Activated CD8-positive, alpha-beta T cell treated with anti-CD3 and anti-CD28 coated beads, Interleukin-2, amount 10 ng/mL, durations not matched to agents 7 days and 5 days (primary cell): ENCODE measurements around the gene BTNL8. TPM values are rescaled to one million over a fixed set of nuclear protein-coding genes. Genes with fewer than 3 reads are reported as not detected.

Source experiments
- ATAC-seq: fragments of 150-1000 bp; cut with Tn5 transposase; one replicate; pipeline ENCODE4 v1.10.0; 2021; ENCODE audit warnings: moderate library complexity
- CTCF ChIA-PET: fragments of 350-600 bp; sonication (Branson Sonifier 250); formaldehyde crosslinking; loops from one replicate; lab custom pipeline; 2021; ENCODE audit warnings: antibody characterized with exemption; lab: Charles Lee
- POLR2A ChIA-PET: fragments of 350-600 bp; sonication (Branson Sonifier 250); formaldehyde crosslinking; loops from one replicate; lab custom pipeline; 2021; ENCODE audit warnings: antibody characterized with exemption; lab: Charles Lee
- DNase-seq: peaks from one replicate; pipeline ENCODE4 v3.0.0-alpha.2; 2020
- H3K27ac Mint-ChIP-seq: one replicate; pipeline ENCODE4 v1.8.0; 2021; ENCODE audit warnings: mild to moderate bottlenecking, mixed read lengths
- H3K27me3 Mint-ChIP-seq: one replicate; pipeline ENCODE4 v1.8.0; 2021; ENCODE audit warnings: low read depth, mixed read lengths
- H3K36me3 Mint-ChIP-seq: one replicate; pipeline ENCODE4 v1.8.0; 2021; ENCODE audit warnings: low read depth, mixed read lengths
- H3K4me1 Mint-ChIP-seq: one replicate; pipeline ENCODE4 v1.8.0; 2021; ENCODE audit warnings: low read depth, mixed read lengths
- H3K4me3 Mint-ChIP-seq: one replicate; pipeline ENCODE4 v1.8.0; 2021; ENCODE audit warnings: mild to moderate bottlenecking, mixed read lengths
- H3K9me3 Mint-ChIP-seq: one replicate; pipeline ENCODE4 v1.8.0; 2022; ENCODE audit warnings: mixed read lengths; ENCODE audit not compliant: insufficient read depth
- total RNA-seq, 2 experiments: library from RNA; stranded (reverse); gene quantifications; one replicate each; pipeline ENCODE4 v1.2.3, GENCODE V29; 2021

Gene BTNL8
- total RNA-seq, 2 experiments from 2014 or later: not detected

GRCh38 chr5:180918380-180918779 lies 19.4 kb downstream of the BTNL8 start:
- ATAC-seq (no peak), DNase-seq (no peak)
- ChIA-PET CTCF (no interaction called here), POLR2A (no interaction called here)
- no peaks in the 10 kb centered on the region for H3K4me1 Mint-ChIP-seq
- no peaks in the 10 kb centered on the region for H3K36me3 Mint-ChIP-seq
- no peak overlapping the region for H3K4me3 Mint-ChIP-seq
- H3K27ac Mint-ChIP-seq: no peak overlapping the region
- H3K27me3 Mint-ChIP-seq: peaks cover 14% of the 10 kb centered on the region
- peaks cover 7% of the 10 kb centered on the region for H3K9me3 Mint-ChIP-seq

- H3K27me3 Mint-ChIP-seq: peaks cover 15% of the 10 kb centered on the region
- H3K4me1 Mint-ChIP-seq: no peaks in the 10 kb centered on the region
- peaks cover 17% of the 10 kb centered on the region for H3K9me3 Mint-ChIP-seq
- ChIA-PET CTCF (no interaction called here), POLR2A (no interaction called here)
- no peak for DNase-seq
- no peak overlapping the region for H3K27ac Mint-ChIP-seq
- no peaks in the 10 kb centered on the region for H3K36me3 Mint-ChIP-seq
- H3K4me3 Mint-ChIP-seq: no peak overlapping the region
- ATAC-seq: no peak
These were observed 21.8 kb downstream of the BTNL8 start for GRCh38 chr5:180920710-180921109.

- ATAC-seq: no peak
These were observed 24.0 kb downstream of the BTNL8 start for GRCh38 chr5:180922932-180923331.

GRCh38 chr5:180932660-180933059 lies 33.7 kb downstream of the BTNL8 start:
- Mint-ChIP-seq H3K27me3 (peaks cover 11% of the 10 kb centered on the region), H3K27ac (no peak overlapping the region), H3K4me3 (no peak overlapping the region), H3K36me3 (no peaks in the 10 kb centered on the region), H3K9me3 (peaks cover 12% of the 10 kb centered on the region), H3K4me1 (no peaks in the 10 kb centered on the region)
- POLR2A ChIA-PET: no interaction called here
- ATAC-seq (no peak), DNase-seq (no peak)
- CTCF ChIA-PET: no interaction called here

More at GRCh38 chr5:180922932-180923331, 24.0 kb downstream of the BTNL8 start:
- Mint-ChIP-seq H3K4me1 (peaks cover 2% of the 10 kb centered on the region), H3K36me3 (no peaks in the 10 kb centered on the region), H3K27me3 (peaks cover 15% of the 10 kb centered on the region), H3K9me3 (peaks cover 17% of the 10 kb centered on the region), H3K27ac (no peak overlapping the region), H3K4me3 (no peak overlapping the region)
- DNase-seq: no peak
- ChIA-PET CTCF (no interaction called here), POLR2A (no interaction called here)

GRCh38 chr5:180935203-180935602 lies 36.2 kb downstream of the BTNL8 start:
- peaks cover 14% of the 10 kb centered on the region for H3K27me3 Mint-ChIP-seq
- ChIA-PET CTCF (no interaction called here), POLR2A (no interaction called here)
- no peak overlapping the region for H3K4me3 Mint-ChIP-seq
- no peak overlapping the region for H3K27ac Mint-ChIP-seq
- H3K36me3 Mint-ChIP-seq: no peaks in the 10 kb centered on the region
- no peak for DNase-seq
- no peaks in the 10 kb centered on the region for H3K4me1 Mint-ChIP-seq
- ATAC-seq: no peak
- peaks cover 16% of the 10 kb centered on the region for H3K9me3 Mint-ChIP-seq

- H3K27me3 Mint-ChIP-seq: peaks cover 21% of the 10 kb centered on the region
These were observed 39.3 kb downstream of the BTNL8 start for GRCh38 chr5:180938294-180938693.

GRCh38 chr5:180950291-180950949 lies 51.5 kb downstream of the BTNL8 start:
- no peaks in the 10 kb centered on the region for H3K9me3 Mint-ChIP-seq
- H3K36me3 Mint-ChIP-seq: no peaks in the 10 kb centered on the region
- no peak overlapping the region for H3K4me3 Mint-ChIP-seq
- H3K27me3 Mint-ChIP-seq: peaks cover 4% of the 10 kb centered on the region
- no peak overlapping the region for H3K27ac Mint-ChIP-seq
- no peak for ATAC-seq
- ChIA-PET POLR2A (no interaction called here), CTCF (no interaction called here)
- H3K4me1 Mint-ChIP-seq: peaks cover 5% of the 10 kb centered on the region
- DNase-seq: no peak

More at GRCh38 chr5:180938294-180938693, 39.3 kb downstream of the BTNL8 start:
- H3K4me1 Mint-ChIP-seq: no peaks in the 10 kb centered on the region
- no peak overlapping the region for H3K27ac Mint-ChIP-seq
- no peak for DNase-seq
- ChIA-PET CTCF (no interaction called here), POLR2A (no interaction called here)
- no peak for ATAC-seq
- no peak overlapping the region for H3K4me3 Mint-ChIP-seq
- peaks cover 13% of the 10 kb centered on the region for H3K9me3 Mint-ChIP-seq
- no peaks in the 10 kb centered on the region for H3K36me3 Mint-ChIP-seq

- peaks cover 13% of the 10 kb centered on the region for H3K4me1 Mint-ChIP-seq
- no peak overlapping the region for H3K27ac Mint-ChIP-seq
- H3K9me3 Mint-ChIP-seq: no peaks in the 10 kb centered on the region
- ChIA-PET POLR2A (no interaction called here), CTCF (no interaction called here)
- ATAC-seq (no peak), DNase-seq (no peak)
- no peak overlapping the region for H3K4me3 Mint-ChIP-seq
- no peaks in the 10 kb centered on the region for H3K36me3 Mint-ChIP-seq
- peaks cover 6% of the 10 kb centered on the region for H3K27me3 Mint-ChIP-seq
These were observed 60.7 kb downstream of the BTNL8 start for GRCh38 chr5:180959661-180960060.

GRCh38 chr5:180960209-180960608 lies 61.2 kb downstream of the BTNL8 start:
- Mint-ChIP-seq H3K27ac (no peak overlapping the region), H3K9me3 (no peaks in the 10 kb centered on the region), H3K4me1 (peaks cover 12% of the 10 kb centered on the region), H3K36me3 (no peaks in the 10 kb centered on the region), H3K27me3 (peaks cover 6% of the 10 kb centered on the region), H3K4me3 (no peak overlapping the region)
- no peak for DNase-seq
- ATAC-seq: no peak
- CTCF ChIA-PET: no interaction called here
- POLR2A ChIA-PET: no interaction called here

GRCh38 chr5:180969406-180969805 lies 70.4 kb downstream of the BTNL8 start:
- H3K4me3 Mint-ChIP-seq: no peak overlapping the region
- H3K4me1 Mint-ChIP-seq: no peaks in the 10 kb centered on the region
- H3K27ac Mint-ChIP-seq: no peak overlapping the region
- ATAC-seq: no peak
- CTCF ChIA-PET: no interaction called here
- H3K36me3 Mint-ChIP-seq: no peaks in the 10 kb centered on the region
- H3K27me3 Mint-ChIP-seq: no peaks in the 10 kb centered on the region
- POLR2A ChIA-PET: no interaction called here
- DNase-seq: no peak
- H3K9me3 Mint-ChIP-seq: no peaks in the 10 kb centered on the region

GRCh38 chr5:180970336-180970735 lies 71.4 kb downstream of the BTNL8 start:
- POLR2A ChIA-PET: no interaction called here
- Mint-ChIP-seq H3K9me3 (no peaks in the 10 kb centered on the region), H3K27me3 (no peaks in the 10 kb centered on the region), H3K4me3 (no peak overlapping the region), H3K27ac (no peak overlapping the region), H3K36me3 (no peaks in the 10 kb centered on the region), H3K4me1 (no peaks in the 10 kb centered on the region)
- CTCF ChIA-PET: no interaction called here
- DNase-seq (no peak), ATAC-seq (no peak)

GRCh38 chr5:180970875-180971274 lies 71.9 kb downstream of the BTNL8 start:
- ATAC-seq: no peak
- no peak overlapping the region for H3K27ac Mint-ChIP-seq
- no peak for DNase-seq
- no peak overlapping the region for H3K4me3 Mint-ChIP-seq
- no peaks in the 10 kb centered on the region for H3K27me3 Mint-ChIP-seq
- CTCF ChIA-PET: no interaction called here
- no peaks in the 10 kb centered on the region for H3K9me3 Mint-ChIP-seq
- no peaks in the 10 kb centered on the region for H3K4me1 Mint-ChIP-seq
- POLR2A ChIA-PET: no interaction called here
- H3K36me3 Mint-ChIP-seq: no peaks in the 10 kb centered on the region
